ENCODE data around the gene KCP. TPM values are rescaled to one million over a fixed set of nuclear protein-coding genes. Genes with fewer than 3 reads are reported as not detected.

Gene KCP
- total and polyA plus RNA-seq, 10 of the 15 experiments (the other 5 are each of a cell fraction or from before 2014, with no cell fraction given) = 0.05 to 7.8 (median 2.5) TPM

DNA sequence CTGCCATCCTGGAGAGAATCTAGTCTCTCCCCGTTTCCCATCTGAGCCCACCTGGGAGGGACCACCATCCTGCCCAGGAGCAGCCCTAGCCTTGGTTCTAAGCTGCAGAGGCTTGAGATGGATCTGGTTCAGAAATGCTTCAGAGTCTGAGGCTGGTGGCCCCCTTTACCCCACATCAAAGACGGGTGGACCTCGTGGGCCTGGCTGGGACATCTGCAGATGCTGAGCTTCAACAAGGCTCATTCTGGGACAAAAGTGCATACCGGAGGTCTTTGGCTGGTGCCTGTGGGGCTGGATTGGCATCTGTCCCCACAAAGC is 22.3 kb upstream of the KCP start:
- WGBS (ENCODE audit: insufficient coverage, insufficient replicate concordance, low lambda C conversion rate, missing lambda C conversion rate) = 25% methylated on average over 4 of the region's 4 CpGs
- H3K27ac ChIP-seq (ENCODE audit: control insufficient read depth, insufficient read depth) = peak overlapping the region; percentile 96
- in situ Hi-C loops (cut with MboI) (no loop called here), intact Hi-C loops (cut with micrococcal nuclease; ENCODE audit: unreplicated experiment) (loop anchor here (10.0 kb wide), 2 partner anchors 212 to 682 kb away; partner anchors contain the start of genes NRF1 and TSPAN33)
- ChIA-PET RAD21 (ENCODE audit: unreplicated experiment) (interaction anchor here (0.7 to 3.6 kb wide), 12 partner anchors 9 to 230 kb away, joined by 3 to 25 read pairs (median 3); partner anchors contain the start of gene KCP), POLR2A (interaction anchor here (0.7 to 2.4 kb wide), 13 partner anchors 8 to 435 kb away, joined by 3 to 10 read pairs (median 6); no protein-coding TSS in a partner anchor), CTCF (interaction anchor here (0.8 to 2.1 kb wide), 11 partner anchors 8 to 505 kb away, joined by 3 to 8 read pairs (median 4); partner anchors contain the start of gene ATP6V1F), SMC1A (ENCODE audit: uncharacterized antibody, unreplicated experiment) (interaction anchor here (0.8 to 2.6 kb wide), 12 partner anchors 10 to 170 kb away, joined by 3 to 12 read pairs (median 4); partner anchors contain the start of genes ATP6V1F and TNPO3)
- DNase-seq (ENCODE audit: low read depth, low spot score) (no peak), FAIRE-seq (no peak), ATAC-seq (no peak)
- peak overlapping the region; percentile 96 for H3K4me2 ChIP-seq (ENCODE audit: control insufficient read depth, insufficient read depth)
- peak overlapping the region; percentile 97 for H3K9ac ChIP-seq (ENCODE audit: control insufficient read depth, insufficient read depth, low read length)
- H3K36me3 ChIP-seq (ENCODE audit: control insufficient read depth in 2 of 2, insufficient read depth in 2 of 2, low read length in 1 of 2) = no peaks in the 10 kb centered on the region
- H3K27me3 ChIP-seq (replicated peaks in 1 of 2; ENCODE audit: control insufficient read depth in 2 of 2, insufficient read depth in 2 of 2, low read length in 1 of 2) = no peaks in the 10 kb centered on the region
- BruUV-seq (replicated peaks) = TSS peak; percentile 51
- peak overlapping the region; percentile 67 for H2AFZ ChIP-seq (ENCODE audit: control insufficient read depth, low read depth, low read length)
- no peaks in the 10 kb centered on the region for H3K9me3 ChIP-seq (replicated peaks; ENCODE audit: control insufficient read depth, insufficient read depth, low read length)
- H3K4me1 ChIP-seq (ENCODE audit: control insufficient read depth, insufficient read depth, low read length) = peaks cover 44% of the 10 kb centered on the region
- H4K20me1 ChIP-seq (ENCODE audit: control insufficient read depth, insufficient read depth) = no peaks in the 10 kb centered on the region
- H3K4me3 ChIP-seq = peak overlapping the region; percentile 50; the same call in 1 of the 2 replicates
- H3K79me2 ChIP-seq (ENCODE audit: control insufficient read depth, insufficient read depth, low read length) = peaks cover 42% of the 10 kb centered on the region
- TF ChIP-seq EP300 (IDR thresholded peaks at IDR 0.05; ENCODE audit: borderline replicate concordance in 1 of 2, control insufficient read depth in 1 of 2, low read depth in 2 of 2, low read length in 2 of 2) (no peak), LARP7 (IDR thresholded peaks at IDR 0.05) (0 out of 2 replicates have a peak, but pooled peaks have one; percentile 8), RAD21 (IDR thresholded peaks at IDR 0.05; ENCODE audit: insufficient read depth, low read depth, low read length) (no peak)

All from GM12878 (cell line).